HG02981 (cell line): ENCODE measurements around the gene MEIG1.
"Not testable (repeated sequence)": the region's sequence is repeated elsewhere in the genome, so short reads cannot be mapped to it uniquely, and the experiment has no call there.

Experiments used
- ATAC-seq: cut with Tn5 transposase; IDR thresholded peaks from one replicate; pipeline ENCODE4 v1.9.1; 2021; ENCODE audit warnings: mild to moderate bottlenecking, moderate library complexity; ENCODE audit not compliant: unreplicated experiment

MEIG1 gene

GRCh38 chr10:14954001-14954770 is 5.0 kb upstream of the MEIG1 start, which contains the start of gene DCLRE1C:
Gene DCLRE1C, minus strand, starts transcription at chr10:14954096. Its CDS starts 86 bp downstream, at chr10:14954010.
- peak; percentile 76 for ATAC-seq

GRCh38 chr10:14954934-14955333 is 4.3 kb upstream of the MEIG1 start:
- no peak for ATAC-seq

GRCh38 chr10:14958872-14959220 is 342 bp upstream of the MEIG1 start:
- no peak for ATAC-seq

- no peak for ATAC-seq
Measured at GRCh38 chr10:14967897-14968296, 8.7 kb downstream of the MEIG1 start.

- ATAC-seq, result no peak
Measured at GRCh38 chr10:14971867-14972448, 12.8 kb downstream of the MEIG1 start.

- ATAC-seq, result not testable (repeated sequence)
Measured at GRCh38 chr10:14974153-14974998, 15.2 kb downstream of the MEIG1 start.

GRCh38 chr10:14975672-14976273 is 16.6 kb downstream of the MEIG1 start:
- ATAC-seq, result no peak

GRCh38 chr10:14982744-14983143 is 23.6 kb downstream of the MEIG1 start:
- ATAC-seq, result no peak

GRCh38 chr10:14989552-14989951 is 30.4 kb downstream of the MEIG1 start:
- not testable (repeated sequence) for ATAC-seq

GRCh38 chr10:14991035-14991749 is 32.0 kb downstream of the MEIG1 start:
- ATAC-seq, result not testable (repeated sequence)

GRCh38 chr10:14992336-14992735 is 33.1 kb downstream of the MEIG1 start:
- not testable (repeated sequence) for ATAC-seq

- ATAC-seq, result not testable (repeated sequence)
Measured at GRCh38 chr10:14993500-14994455, 34.6 kb downstream of the MEIG1 start.

GRCh38 chr10:14995964-14996565 is 36.9 kb downstream of the MEIG1 start:
- no peak for ATAC-seq

- ATAC-seq, result not testable (repeated sequence)
Measured at GRCh38 chr10:15013530-15013929, 54.3 kb downstream of the MEIG1 start.

- ATAC-seq, result no peak
Measured at GRCh38 chr10:15015451-15015850, 56.3 kb downstream of the MEIG1 start.

GRCh38 chr10:15020966-15021365 is 61.8 kb downstream of the MEIG1 start:
- ATAC-seq, result not testable (repeated sequence)
